Panc1 (cell line): ENCODE results near the gene BICRAL. TPM values are rescaled to one million over a fixed set of nuclear protein-coding genes. Genes with fewer than 3 reads are reported as not detected.
"Not testable (repeated sequence)": the region's sequence is repeated elsewhere in the genome, so short reads cannot be mapped to it uniquely, and the experiment has no call there.

Source experiments
- ATAC-seq: fragments of 200-7000 bp; cut with Tn5 transposase; 2 replicates; pipeline ENCODE4 v1.9.1; 2020; ENCODE audit warnings: mild to moderate bottlenecking, moderate library complexity
- BruUV-seq: library from RNA; stranded (reverse); fragments of 400-500 nt; replicated peaks from 2 replicates; lab custom pipeline; 2021; lab: Mats Ljungman, UMichigan
- CTCF ChIA-PET: fragments of 300-600 bp; sonication (Branson Sonifier 250); formaldehyde crosslinking; loops from one replicate; lab custom pipeline; 2022; ENCODE audit warnings: antibody characterized with exemption; lab: Charles Lee
- POLR2A ChIA-PET: fragments of 300-600 bp; sonication (Branson Sonifier 250); formaldehyde crosslinking; loops from one replicate; lab custom pipeline; 2022; ENCODE audit warnings: antibody characterized with exemption; lab: Charles Lee
- DNase-seq: peaks from one replicate; pipeline ENCODE4 v3.0.0-alpha.2; 2010; ENCODE audit warnings: low read depth, low spot score
- H3K27ac ChIP-seq: 2 replicates; pipeline ENCODE4 v1.5.1; 2011; ENCODE audit warnings: mild to moderate bottlenecking, low read length, inconsistent platforms
- H3K27me3 ChIP-seq: fragments of 200-500 bp; sonication (Bioruptor generic); 2 replicates; pipeline ENCODE4 v1.6.0; 2014; ENCODE audit warnings: low read length, inconsistent platforms; ENCODE audit not compliant: control insufficient read depth, insufficient read depth
- H3K36me3 ChIP-seq: fragments of 200-500 bp; sonication (Bioruptor generic); 2 replicates; pipeline ENCODE4 v1.5.1; 2014; ENCODE audit warnings: inconsistent platforms, mild to moderate bottlenecking, low read length, moderate library complexity; ENCODE audit not compliant: control insufficient read depth, insufficient read depth
- H3K4me1 ChIP-seq: 2 replicates; pipeline ENCODE4 v1.5.1; 2011; ENCODE audit warnings: inconsistent platforms, mild to moderate bottlenecking, low read length, moderate library complexity; ENCODE audit not compliant: control insufficient read depth, insufficient read depth
- H3K4me3 ChIP-seq, 2 experiments: 2 replicates each; pipeline ENCODE4 v1.5.1; 2011 to 2012; ENCODE audit warnings: low read depth in 2 of 2, low read length in 2 of 2, mild to moderate bottlenecking in 2 of 2, inconsistent platforms in 1 of 2, moderate library complexity in 1 of 2
- H3K9me3 ChIP-seq: fragments of 200-500 bp; sonication (Bioruptor generic); 2 replicates; pipeline ENCODE4 v1.5.1; 2014; ENCODE audit warnings: low read depth, mild to moderate bottlenecking, inconsistent platforms, low read length, moderate library complexity; ENCODE audit not compliant: control insufficient read depth, insufficient read depth
- POLR2AphosphoS5 ChIP-seq: IDR thresholded peaks from 2 replicates; pipeline ENCODE4 v1.6.1; 2012; ENCODE audit warnings: mild to moderate bottlenecking, low read depth, low read length, moderate library complexity
- SIN3A ChIP-seq: IDR thresholded peaks from 2 replicates; pipeline ENCODE4 v1.6.1; 2012; ENCODE audit warnings: low read depth, mild to moderate bottlenecking, low read length, moderate library complexity, borderline replicate concordance; ENCODE audit not compliant: insufficient read depth
- TCF7L2 ChIP-seq: IDR thresholded peaks from 2 replicates; pipeline ENCODE4 v1.6.1; 2011; ENCODE audit warnings: mild to moderate bottlenecking, low read depth, low read length, inconsistent platforms
- in situ Hi-C: cut with HindIII; loops from 2 replicates; pipeline ENCODE4 v1.10.0; 2016; ENCODE audit warnings: low sequenced_read_pairs, low pct_unique_long_range_greater_than_20kb
- intact Hi-C: fragments of 100-400 bp; cut with micrococcal nuclease; formaldehyde crosslinking; loops from one replicate; pipeline ENCODE4 v1.10.0; 2022; ENCODE audit not compliant: unreplicated experiment
- total RNA-seq: library from RNA; stranded (reverse); gene quantifications from one replicate; pipeline ENCODE4 v1.2.1, GENCODE V29; 2021; ENCODE audit not compliant: unreplicated experiment
- TF ChIP-seq, protein P1 (sequence below), 2 experiments: IDR thresholded peaks; 2 replicates each; pipeline ENCODE4 v1.6.1; 2011 to 2012; ENCODE audit warnings: low read depth in 2 of 2, control low read depth in 1 of 2, low read length in 1 of 2, mild to moderate bottlenecking in 1 of 2, moderate library complexity in 1 of 2; ENCODE audit not compliant: insufficient read depth in 1 of 2
- TF ChIP-seq, protein P2 (sequence below): fragments of 450-650 bp; IDR thresholded peaks from 2 replicates; pipeline ENCODE4 v1.5.1; 2017; ENCODE audit warnings: mild to moderate bottlenecking

Gene BICRAL
- total RNA-seq, 1 experiment from 2014 or later: 12.9 TPM

DNA sequence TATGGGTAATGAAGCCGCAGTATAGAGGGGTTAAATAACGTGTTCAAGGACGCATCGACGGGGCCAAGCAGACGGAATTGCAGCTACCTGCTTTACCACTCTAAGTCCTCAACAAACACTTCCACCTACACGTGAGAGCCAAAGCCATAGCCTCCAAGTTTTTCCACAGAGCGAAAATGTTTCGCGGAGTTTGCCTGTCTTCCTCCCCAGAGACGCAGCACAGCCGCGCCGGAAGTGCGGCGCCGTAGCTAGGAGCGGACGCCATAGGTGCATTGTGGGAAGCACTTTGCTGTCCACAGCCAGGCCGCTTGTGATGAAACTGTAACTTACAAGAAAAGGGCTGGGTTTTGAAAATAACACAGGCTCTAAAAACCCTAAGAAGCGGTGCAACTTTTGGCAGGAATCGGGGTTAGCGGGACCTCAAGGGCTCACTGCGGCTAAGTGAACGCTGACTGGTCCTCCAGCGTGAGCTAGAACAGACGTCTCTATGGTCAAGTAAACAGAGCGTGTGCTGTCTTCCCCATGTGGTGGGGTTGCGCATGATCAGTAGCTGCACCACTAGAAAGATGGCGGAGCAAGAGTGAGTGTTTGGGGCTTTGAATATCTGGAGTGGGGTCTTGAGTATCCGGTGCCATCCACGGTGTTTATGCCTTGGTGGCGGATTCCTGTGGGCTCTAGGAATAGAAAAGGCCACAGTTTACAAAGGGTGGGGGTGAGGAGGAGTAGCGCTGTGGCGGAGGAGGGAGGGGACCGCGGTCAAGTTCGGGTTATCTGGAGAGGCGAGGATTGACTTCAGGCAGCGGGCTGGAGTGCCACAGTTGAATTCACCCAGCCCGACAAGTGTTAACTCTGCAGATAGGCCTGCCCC, 97.8 kb downstream of the BICRAL start, which contains the start of gene RPL7L1:
Gene RPL7L1 (plus strand): TSS at position 245 of the 868 bp plus-strand sequence. CDS start 295 bp downstream, at position 540.
- POLR2A ChIA-PET: interaction anchor here (0.6 to 1.6 kb wide), 7 partner anchors 12 to 761 kb away, joined by 3 to 8 read pairs (median 6); partner anchors contain the start of gene BICRAL
- DNase-seq (peak; percentile 85), ATAC-seq (peak; percentile 97)
- H3K4me3 ChIP-seq: peak within 1 kb of the TSS; percentile 77 to 99
- CTCF ChIA-PET: interaction anchor here (0.7 kb wide), 1 partner anchor 164 kb away, joined by 4 read pairs; no protein-coding TSS in a partner anchor
- intact Hi-C loops (loop anchor here (5.0 kb wide), 3 partner anchors 132 to 217 kb away; partner anchors contain the start of gene TBCC), in situ Hi-C loops (no loop called here)
- BruUV-seq: no TSS peak
- no peaks in the 10 kb centered on the region for H3K9me3 ChIP-seq
- TF ChIP-seq, protein P1, sequence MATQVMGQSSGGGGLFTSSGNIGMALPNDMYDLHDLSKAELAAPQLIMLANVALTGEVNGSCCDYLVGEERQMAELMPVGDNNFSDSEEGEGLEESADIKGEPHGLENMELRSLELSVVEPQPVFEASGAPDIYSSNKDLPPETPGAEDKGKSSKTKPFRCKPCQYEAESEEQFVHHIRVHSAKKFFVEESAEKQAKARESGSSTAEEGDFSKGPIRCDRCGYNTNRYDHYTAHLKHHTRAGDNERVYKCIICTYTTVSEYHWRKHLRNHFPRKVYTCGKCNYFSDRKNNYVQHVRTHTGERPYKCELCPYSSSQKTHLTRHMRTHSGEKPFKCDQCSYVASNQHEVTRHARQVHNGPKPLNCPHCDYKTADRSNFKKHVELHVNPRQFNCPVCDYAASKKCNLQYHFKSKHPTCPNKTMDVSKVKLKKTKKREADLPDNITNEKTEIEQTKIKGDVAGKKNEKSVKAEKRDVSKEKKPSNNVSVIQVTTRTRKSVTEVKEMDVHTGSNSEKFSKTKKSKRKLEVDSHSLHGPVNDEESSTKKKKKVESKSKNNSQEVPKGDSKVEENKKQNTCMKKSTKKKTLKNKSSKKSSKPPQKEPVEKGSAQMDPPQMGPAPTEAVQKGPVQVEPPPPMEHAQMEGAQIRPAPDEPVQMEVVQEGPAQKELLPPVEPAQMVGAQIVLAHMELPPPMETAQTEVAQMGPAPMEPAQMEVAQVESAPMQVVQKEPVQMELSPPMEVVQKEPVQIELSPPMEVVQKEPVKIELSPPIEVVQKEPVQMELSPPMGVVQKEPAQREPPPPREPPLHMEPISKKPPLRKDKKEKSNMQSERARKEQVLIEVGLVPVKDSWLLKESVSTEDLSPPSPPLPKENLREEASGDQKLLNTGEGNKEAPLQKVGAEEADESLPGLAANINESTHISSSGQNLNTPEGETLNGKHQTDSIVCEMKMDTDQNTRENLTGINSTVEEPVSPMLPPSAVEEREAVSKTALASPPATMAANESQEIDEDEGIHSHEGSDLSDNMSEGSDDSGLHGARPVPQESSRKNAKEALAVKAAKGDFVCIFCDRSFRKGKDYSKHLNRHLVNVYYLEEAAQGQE (IDR thresholded peaks at IDR 0.05; ENCODE audit: insufficient read depth in 1 of 2, low read depth in 2 of 2, low read length in 1 of 2): no peak; a peak in 2 of 4 replicates
- TF ChIP-seq POLR2AphosphoS5 (peak; percentile 96), TCF7L2 (no peak; the same call in 1 of the 2 replicates), SIN3A (0 out of 2 replicates have a peak, but pooled peaks have one; percentile 28)
- TF ChIP-seq, protein P2, sequence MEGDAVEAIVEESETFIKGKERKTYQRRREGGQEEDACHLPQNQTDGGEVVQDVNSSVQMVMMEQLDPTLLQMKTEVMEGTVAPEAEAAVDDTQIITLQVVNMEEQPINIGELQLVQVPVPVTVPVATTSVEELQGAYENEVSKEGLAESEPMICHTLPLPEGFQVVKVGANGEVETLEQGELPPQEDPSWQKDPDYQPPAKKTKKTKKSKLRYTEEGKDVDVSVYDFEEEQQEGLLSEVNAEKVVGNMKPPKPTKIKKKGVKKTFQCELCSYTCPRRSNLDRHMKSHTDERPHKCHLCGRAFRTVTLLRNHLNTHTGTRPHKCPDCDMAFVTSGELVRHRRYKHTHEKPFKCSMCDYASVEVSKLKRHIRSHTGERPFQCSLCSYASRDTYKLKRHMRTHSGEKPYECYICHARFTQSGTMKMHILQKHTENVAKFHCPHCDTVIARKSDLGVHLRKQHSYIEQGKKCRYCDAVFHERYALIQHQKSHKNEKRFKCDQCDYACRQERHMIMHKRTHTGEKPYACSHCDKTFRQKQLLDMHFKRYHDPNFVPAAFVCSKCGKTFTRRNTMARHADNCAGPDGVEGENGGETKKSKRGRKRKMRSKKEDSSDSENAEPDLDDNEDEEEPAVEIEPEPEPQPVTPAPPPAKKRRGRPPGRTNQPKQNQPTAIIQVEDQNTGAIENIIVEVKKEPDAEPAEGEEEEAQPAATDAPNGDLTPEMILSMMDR: no peak
- peak within 1 kb of the TSS; percentile 99 for H3K27ac ChIP-seq
- H3K4me1 ChIP-seq: peaks cover 4% of the 10 kb centered on the region; the same call in 1 of the 2 replicates
- no peaks in the 10 kb centered on the region for H3K27me3 ChIP-seq
- H3K36me3 ChIP-seq: peaks cover 15% of the 10 kb centered on the region

DNA sequence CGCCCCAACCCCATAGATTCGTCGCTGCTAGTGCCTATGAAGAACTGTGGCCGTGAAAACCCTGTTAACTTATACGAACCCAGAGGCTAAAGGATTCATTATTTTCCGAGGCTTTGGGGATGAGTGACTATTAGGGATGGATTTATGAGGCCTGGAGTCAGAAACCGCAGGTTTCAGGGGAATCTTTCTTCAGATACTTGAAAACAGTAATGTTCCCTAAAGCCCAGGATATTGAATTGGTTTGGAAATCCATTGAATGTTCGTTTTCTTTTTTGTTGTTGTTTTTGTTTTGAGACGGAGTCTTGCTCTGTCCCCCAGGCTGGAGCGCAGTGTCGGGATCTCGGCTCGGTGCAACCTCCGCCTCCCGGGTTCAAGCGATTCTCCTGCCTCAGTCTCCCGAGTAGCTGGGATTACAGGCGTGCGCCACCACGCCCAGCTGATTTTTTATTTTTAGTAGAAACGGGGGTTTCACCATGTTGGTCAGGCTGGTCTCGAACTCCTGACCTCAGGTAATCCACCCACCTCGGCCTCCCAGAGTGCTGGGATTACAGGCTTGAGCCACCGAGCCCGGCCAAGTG, 98.5 kb downstream of the BICRAL start:
- POLR2A ChIA-PET: interaction anchor here (0.6 kb wide), 2 partner anchors 93 to 762 kb away, joined by 3 to 6 read pairs; no protein-coding TSS in a partner anchor
- CTCF ChIA-PET, H3K9me3 ChIP-seq, H3K4me1 ChIP-seq, intact Hi-C loops, ATAC-seq, DNase-seq, in situ Hi-C loops, H3K27me3 ChIP-seq: not testable (repeated sequence)
- Histone ChIP-seq H3K36me3 (peaks cover 18% of the 10 kb centered on the region), H3K27ac (peak overlapping the region; percentile 99), H3K4me3 (peak overlapping the region; percentile 77 to 99)
- TSS peak; percentile 94 for BruUV-seq

DNA sequence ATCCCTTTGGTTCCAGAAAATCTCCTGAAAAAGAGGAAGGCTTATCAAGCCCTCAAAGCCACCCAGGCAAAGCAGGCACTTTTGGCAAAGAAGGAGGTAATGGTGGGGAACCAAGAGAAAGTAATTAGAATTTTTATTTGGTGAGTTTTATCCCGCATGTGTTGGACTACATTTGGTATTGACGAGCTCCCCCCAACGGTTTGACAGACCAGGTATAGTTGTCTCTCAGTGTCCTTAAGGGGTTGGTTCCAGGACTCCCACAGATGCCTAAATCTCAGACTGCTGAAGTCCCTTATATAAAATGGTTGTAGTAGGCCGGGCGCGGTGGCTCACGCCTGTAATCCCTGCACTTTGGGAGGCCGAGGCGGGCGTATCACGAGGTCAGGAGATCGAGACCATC, 99.0 kb downstream of the BICRAL start:
- H3K9me3 ChIP-seq, intact Hi-C loops, H3K4me1 ChIP-seq, H3K27me3 ChIP-seq, in situ Hi-C loops, ATAC-seq, DNase-seq, CTCF ChIA-PET, BruUV-seq: not testable (repeated sequence)
- H3K36me3 ChIP-seq: peaks cover 23% of the 10 kb centered on the region
- H3K27ac ChIP-seq: peak overlapping the region; percentile 99
- POLR2A ChIA-PET: interaction anchor here (0.6 kb wide), 1 partner anchor 135 kb away, joined by 3 read pairs; the partner anchor contains the start of gene TBCC
- H3K4me3 ChIP-seq: peak overlapping the region; percentile 77 to 99
